NCI-H526 treated with DMSO at 0.1 percent for 48 hours (cell line): ENCODE data around the gene CDKN2B-AS1.

Experiments used
- DNase-seq: peaks from one replicate; lab custom pipeline; 2025; lab: John Stamatoyannopoulos, UW

The CDKN2B-AS1 gene

GRCh38 chr9:21982861-21983560, 11.6 kb upstream of the CDKN2B-AS1 start:
- no peak for DNase-seq

GRCh38 chr9:21983561-21983935, 11.0 kb upstream of the CDKN2B-AS1 start:
- DNase-seq = no peak

GRCh38 chr9:21984101-21984500, 10.5 kb upstream of the CDKN2B-AS1 start:
- DNase-seq = no peak

- no peak for DNase-seq
Observed at GRCh38 chr9:21985964-21986667, 8.5 kb upstream of the CDKN2B-AS1 start.

- DNase-seq = no peak
Observed at GRCh38 chr9:21988056-21988990, 6.3 kb upstream of the CDKN2B-AS1 start.

GRCh38 chr9:21989440-21990189, 5.0 kb upstream of the CDKN2B-AS1 start:
- DNase-seq = no peak

- DNase-seq = peak; percentile 75
Observed at GRCh38 chr9:21991072-21991959, 3.3 kb upstream of the CDKN2B-AS1 start.

- peak; percentile 70 for DNase-seq
Observed at GRCh38 chr9:21993007-21993406, 1.6 kb upstream of the CDKN2B-AS1 start.

GRCh38 chr9:21993893-21994555, 567 bp upstream of the CDKN2B-AS1 start, which contains the start of gene CDKN2A:
TSS of gene CDKN2A (minus strand) at chr9:21994392.
- DNase-seq = peak; percentile 90

GRCh38 chr9:21995006-21995665, 545 bp downstream of the CDKN2B-AS1 start:
- DNase-seq = peak; percentile 79

GRCh38 chr9:21995666-21996398, 1.2 kb downstream of the CDKN2B-AS1 start:
- DNase-seq = peak; percentile 69

- DNase-seq = peak; percentile 62
Observed at GRCh38 chr9:21996438-21996837, 1.8 kb downstream of the CDKN2B-AS1 start.

GRCh38 chr9:21996858-21997257, 2.3 kb downstream of the CDKN2B-AS1 start:
- DNase-seq = peak; percentile 59

- no peak for DNase-seq
Observed at GRCh38 chr9:21997480-21997879, 2.9 kb downstream of the CDKN2B-AS1 start.

GRCh38 chr9:21998026-21998425, 3.4 kb downstream of the CDKN2B-AS1 start:
- no peak for DNase-seq

- no peak for DNase-seq
Observed at GRCh38 chr9:22002038-22002437, 7.4 kb downstream of the CDKN2B-AS1 start.

- no peak for DNase-seq
Observed at GRCh38 chr9:22005021-22005701, 10.6 kb downstream of the CDKN2B-AS1 start.
